Vagina (tissue), 2 donors: ENCODE results near the gene RNF114.

Experiments used
- POLR2A ChIP-seq, 2 donors: fragments of 450-650 bp; IDR thresholded peaks; one replicate each; pipeline ENCODE4 v1.6.1; 2017; ENCODE audit warnings: antibody characterized with exemption in 2 of 2, mild to moderate bottlenecking in 2 of 2, moderate library complexity in 2 of 2
- TF ChIP-seq, protein P1 (sequence below), 3 experiments: fragments of 450-650 bp in 2 of 3; fragments of 200-600 bp in 1 of 3; sonication (generic) in 1 of 3; IDR thresholded peaks; one replicate each; pipeline ENCODE4 v1.5.1; 2017 to 2019; ENCODE audit warnings: antibody characterized with exemption in 3 of 3, mild to moderate bottlenecking in 2 of 3, moderate library complexity in 2 of 3

- TF ChIP-seq, protein P1, sequence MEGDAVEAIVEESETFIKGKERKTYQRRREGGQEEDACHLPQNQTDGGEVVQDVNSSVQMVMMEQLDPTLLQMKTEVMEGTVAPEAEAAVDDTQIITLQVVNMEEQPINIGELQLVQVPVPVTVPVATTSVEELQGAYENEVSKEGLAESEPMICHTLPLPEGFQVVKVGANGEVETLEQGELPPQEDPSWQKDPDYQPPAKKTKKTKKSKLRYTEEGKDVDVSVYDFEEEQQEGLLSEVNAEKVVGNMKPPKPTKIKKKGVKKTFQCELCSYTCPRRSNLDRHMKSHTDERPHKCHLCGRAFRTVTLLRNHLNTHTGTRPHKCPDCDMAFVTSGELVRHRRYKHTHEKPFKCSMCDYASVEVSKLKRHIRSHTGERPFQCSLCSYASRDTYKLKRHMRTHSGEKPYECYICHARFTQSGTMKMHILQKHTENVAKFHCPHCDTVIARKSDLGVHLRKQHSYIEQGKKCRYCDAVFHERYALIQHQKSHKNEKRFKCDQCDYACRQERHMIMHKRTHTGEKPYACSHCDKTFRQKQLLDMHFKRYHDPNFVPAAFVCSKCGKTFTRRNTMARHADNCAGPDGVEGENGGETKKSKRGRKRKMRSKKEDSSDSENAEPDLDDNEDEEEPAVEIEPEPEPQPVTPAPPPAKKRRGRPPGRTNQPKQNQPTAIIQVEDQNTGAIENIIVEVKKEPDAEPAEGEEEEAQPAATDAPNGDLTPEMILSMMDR (IDR thresholded peaks at IDR 0.05): no peak
- no peak for TF ChIP-seq POLR2A (IDR thresholded peaks at IDR 0.05)
Observed at GRCh38 chr20:49985157-49985556, 49.0 kb downstream of the RNF114 start.
